Hepatocyte (in vitro differentiated cells): Measurements from ENCODE around the gene ODF2. TPM values are rescaled to one million over a fixed set of nuclear protein-coding genes. Genes with fewer than 3 reads are reported as not detected.

Source experiments
- DNase-seq: peaks from one replicate; pipeline ENCODE4 v3.0.0-alpha.2; 2016; ENCODE audit warnings: low spot score
- H2AFZ ChIP-seq: fragments of 200-600 bp; sonication (generic); 2 replicates; pipeline ENCODE4 v1.6.0; 2016; ENCODE audit warnings: antibody characterized with exemption, mild to moderate bottlenecking
- H3K27ac ChIP-seq: fragments of 200-600 bp; sonication (generic); 2 replicates; pipeline ENCODE4 v1.5.1; 2016; ENCODE audit warnings: mild to moderate bottlenecking
- H3K27me3 ChIP-seq: fragments of 200-600 bp; sonication (generic); 2 replicates; pipeline ENCODE4 v1.6.1; 2016
- H3K36me3 ChIP-seq: fragments of 200-600 bp; sonication (generic); replicated peaks from 2 replicates; pipeline ENCODE4 v1.5.1; 2016; ENCODE audit warnings: low read depth; ENCODE audit not compliant: insufficient read depth
- H3K4me1 ChIP-seq: fragments of 200-600 bp; sonication (generic); 2 replicates; pipeline ENCODE4 v1.5.1; 2016; ENCODE audit warnings: mild to moderate bottlenecking, moderate library complexity; ENCODE audit not compliant: insufficient read depth
- H3K4me2 ChIP-seq: fragments of 200-600 bp; sonication (generic); 2 replicates; pipeline ENCODE4 v1.6.0; 2016
- H3K4me3 ChIP-seq: fragments of 200-600 bp; sonication (generic); 2 replicates; pipeline ENCODE4 v1.5.1; 2016; ENCODE audit warnings: mild to moderate bottlenecking
- H3K79me2 ChIP-seq: fragments of 200-600 bp; sonication (generic); 2 replicates; pipeline ENCODE4 v1.6.0; 2017; ENCODE audit warnings: mild to moderate bottlenecking
- H3K9me2 ChIP-seq: fragments of 200-600 bp; sonication (generic); replicated peaks from 2 replicates; pipeline ENCODE4 v1.6.0; 2017; ENCODE audit warnings: mild to moderate bottlenecking; ENCODE audit not compliant: insufficient read depth
- H3K9me3 ChIP-seq: fragments of 200-600 bp; sonication (generic); 2 replicates; pipeline ENCODE4 v1.5.1; 2016; ENCODE audit warnings: low read depth, mild to moderate bottlenecking
- H4K20me1 ChIP-seq: fragments of 200-600 bp; sonication (generic); 2 replicates; pipeline ENCODE4 v1.6.0; 2016; ENCODE audit warnings: mild to moderate bottlenecking; ENCODE audit not compliant: insufficient read depth, poor library complexity, severe bottlenecking
- CTCF ChIP-seq: fragments of 200-600 bp; sonication (generic); IDR thresholded peaks from 2 replicates; pipeline ENCODE4 v1.5.1; 2016; ENCODE audit warnings: antibody characterized with exemption, mild to moderate bottlenecking; ENCODE audit not compliant: poor library complexity
- EZH2 ChIP-seq: fragments of 200-600 bp; sonication (generic); IDR thresholded peaks from 2 replicates; pipeline ENCODE4 v1.6.1; 2016; ENCODE audit warnings: antibody characterized with exemption, mild to moderate bottlenecking, borderline replicate concordance
- EZH2phosphoT487 ChIP-seq: fragments of 200-600 bp; sonication (generic); IDR thresholded peaks from one replicate; pipeline ENCODE4 v1.6.1; 2018; ENCODE audit warnings: antibody characterized with exemption, mild to moderate bottlenecking, low read depth, moderate library complexity; ENCODE audit not compliant: unreplicated experiment, severe bottlenecking
- WGBS: methylation state at CpG from one replicate; pipeline ENCODE4 v1.1.6; 2016; ENCODE audit warnings: low lambda C conversion rate; ENCODE audit errors: missing lambda C conversion rate; 5-methylcytosine and 5-hydroxymethylcytosine counted together
- polyA plus RNA-seq: library from polyadenylated mRNA; unstranded; fragments of >200 nt; fragmentation: Nextera tagmentation; extraction: Ambion mirVana; gene quantifications from 2 replicates; pipeline ENCODE4 v1.2.1, GENCODE V29; 2016
- total RNA-seq: library from RNA; depleted of rRNA; stranded (reverse); fragments of >200 nt; gene quantifications from 2 replicates; pipeline ENCODE4 v1.2.3, GENCODE V29; 2014

ODF2 gene
- total and polyA plus RNA-seq, 2 experiments from 2014 or later, result 18.4 to 20.5 TPM

- Histone ChIP-seq H2AFZ (no peak overlapping the region), H3K4me3 (no peak overlapping the region), H3K27me3 (no peaks in the 10 kb centered on the region), H3K4me1 (no peaks in the 10 kb centered on the region), H3K27ac (no peak overlapping the region), H3K79me2 (no peaks in the 10 kb centered on the region), H4K20me1 (no peaks in the 10 kb centered on the region), H3K9me2 (no peaks in the 10 kb centered on the region), H3K9me3 (no peaks in the 10 kb centered on the region), H3K36me3 (no peaks in the 10 kb centered on the region), H3K4me2 (no peak overlapping the region)
- WGBS, result 88% methylated on average over 1 of the region's 1 CpG
- peak; percentile 30 for DNase-seq
- TF ChIP-seq EZH2, result no peak
- TF ChIP-seq CTCF, result no peak
- no peak for TF ChIP-seq EZH2phosphoT487
Observed at GRCh38 chr9:128495296-128495695, 39.5 kb downstream of the ODF2 start.

GRCh38 chr9:128495804-128496417, 40.1 kb downstream of the ODF2 start:
- H3K4me3 ChIP-seq, result no peak overlapping the region
- H3K36me3 ChIP-seq, result no peaks in the 10 kb centered on the region
- no peak overlapping the region for H2AFZ ChIP-seq
- no peaks in the 10 kb centered on the region for H4K20me1 ChIP-seq
- no peaks in the 10 kb centered on the region for H3K27me3 ChIP-seq
- H3K4me1 ChIP-seq, result no peaks in the 10 kb centered on the region
- TF ChIP-seq CTCF, result no peak
- no peak for TF ChIP-seq EZH2phosphoT487
- no peak for TF ChIP-seq EZH2
- no peaks in the 10 kb centered on the region for H3K9me2 ChIP-seq
- no peaks in the 10 kb centered on the region for H3K79me2 ChIP-seq
- no peak overlapping the region for H3K27ac ChIP-seq
- no peak overlapping the region for H3K4me2 ChIP-seq
- no peak for DNase-seq
- 79% methylated on average over 6 of the region's 6 CpGs for WGBS
- no peaks in the 10 kb centered on the region for H3K9me3 ChIP-seq

- Histone ChIP-seq H3K27ac (no peak overlapping the region), H3K4me3 (no peak overlapping the region), H3K79me2 (no peaks in the 10 kb centered on the region), H3K4me1 (no peaks in the 10 kb centered on the region), H3K9me2 (no peaks in the 10 kb centered on the region), H3K4me2 (no peak overlapping the region), H3K9me3 (no peaks in the 10 kb centered on the region), H3K36me3 (no peaks in the 10 kb centered on the region), H2AFZ (no peak overlapping the region), H4K20me1 (no peaks in the 10 kb centered on the region), H3K27me3 (no peaks in the 10 kb centered on the region)
- 96% methylated on average over 11 of the region's 11 CpGs for WGBS
- no peak for TF ChIP-seq CTCF
- no peak for TF ChIP-seq EZH2
- DNase-seq, result no peak
Observed at GRCh38 chr9:128497824-128498610, 42.2 kb downstream of the ODF2 start.
